HG03196 (cell line): Measurements from ENCODE around the gene TNFSF13B.
"Not testable (repeated sequence)": the region's sequence is repeated elsewhere in the genome, so short reads cannot be mapped to it uniquely, and the experiment has no call there.

Experiments used
- ATAC-seq: cut with Tn5 transposase; IDR thresholded peaks from one replicate; pipeline ENCODE4 v1.9.1; 2021; ENCODE audit not compliant: unreplicated experiment

Gene TNFSF13B

GRCh38 chr13:108269601-108270328 is at the start of gene TNFSF13B:
Gene TNFSF13B, plus strand, starts transcription at chr13:108269718. Its CDS starts 178 bp downstream, at chr13:108269896.
- ATAC-seq, result peak; percentile 68

DNA sequence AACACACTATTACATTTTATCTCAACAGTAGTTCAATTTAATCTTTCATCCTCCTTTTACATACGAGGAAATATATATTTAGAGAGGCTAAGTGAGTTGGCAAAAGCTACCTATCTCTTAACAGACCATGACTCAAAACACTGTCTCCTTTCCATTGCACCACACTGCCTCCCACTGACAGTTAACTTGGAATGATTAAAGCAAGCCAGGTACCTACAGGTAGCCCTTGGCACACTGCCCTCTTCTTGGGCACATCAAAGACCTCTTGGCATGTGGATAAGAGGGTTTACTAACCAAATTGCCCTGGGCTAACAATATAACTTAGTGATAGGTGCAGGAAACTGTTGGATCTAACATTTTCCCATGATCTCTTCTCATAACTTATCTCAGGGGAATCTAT is 49.5 kb upstream of the TNFSF13B start:
- ATAC-seq, result no peak

DNA sequence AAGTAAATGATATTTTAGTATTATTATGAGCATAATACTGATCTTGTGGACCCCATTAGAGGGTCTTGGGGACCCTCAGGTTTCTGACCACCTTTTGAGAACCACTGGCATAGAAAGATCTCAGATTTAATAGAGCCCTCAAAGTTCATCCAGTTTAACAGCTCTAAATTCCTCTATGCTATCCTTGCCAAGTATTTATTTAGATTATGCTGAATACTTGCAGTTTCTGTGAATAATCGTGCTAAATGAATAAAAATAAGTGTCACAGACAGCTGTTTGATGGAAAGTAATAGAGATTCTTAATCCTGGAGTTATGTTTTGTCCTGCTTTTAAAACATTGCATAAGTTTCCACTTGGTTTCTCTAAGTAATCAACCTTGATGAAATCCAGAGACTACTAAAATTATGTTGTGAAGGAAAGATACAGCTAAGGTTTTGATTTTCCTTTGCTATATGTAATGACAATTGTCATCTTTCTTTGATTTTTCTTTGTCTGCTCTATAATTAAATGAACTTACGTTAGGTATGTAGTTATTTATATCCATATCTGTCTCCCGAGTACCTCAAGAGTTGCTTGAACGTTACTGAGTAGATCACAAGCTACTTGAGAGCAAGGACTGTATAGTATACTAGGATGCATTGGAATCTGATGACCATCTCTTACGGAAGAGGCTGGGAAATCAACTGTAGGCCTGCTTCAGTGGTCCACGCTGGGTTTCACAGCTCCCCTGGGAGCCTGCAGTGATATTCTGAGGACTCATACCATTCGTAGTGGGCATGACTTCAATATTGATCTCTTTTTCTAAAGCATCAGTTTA is 45.6 kb upstream of the TNFSF13B start:
- ATAC-seq, result no peak

DNA sequence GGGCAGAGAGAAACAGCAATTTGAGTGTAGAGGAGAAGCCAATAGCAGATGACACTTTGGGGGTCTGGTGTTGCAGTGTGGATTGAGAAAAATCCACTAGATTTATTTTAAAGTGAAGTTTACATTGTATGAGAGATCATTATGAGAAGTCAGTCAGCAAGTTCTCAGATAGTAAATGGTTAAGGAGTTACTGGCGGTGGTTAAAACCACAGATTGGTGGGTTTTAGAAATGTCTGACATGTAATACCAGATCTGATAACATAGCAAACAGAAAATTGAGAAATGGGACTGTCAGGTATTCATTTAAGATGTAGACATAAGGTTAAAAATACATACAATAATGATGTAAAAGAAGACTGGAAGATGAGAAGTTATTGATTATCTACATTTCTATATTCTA is 44.1 kb upstream of the TNFSF13B start:
- ATAC-seq, result peak; percentile 47

DNA sequence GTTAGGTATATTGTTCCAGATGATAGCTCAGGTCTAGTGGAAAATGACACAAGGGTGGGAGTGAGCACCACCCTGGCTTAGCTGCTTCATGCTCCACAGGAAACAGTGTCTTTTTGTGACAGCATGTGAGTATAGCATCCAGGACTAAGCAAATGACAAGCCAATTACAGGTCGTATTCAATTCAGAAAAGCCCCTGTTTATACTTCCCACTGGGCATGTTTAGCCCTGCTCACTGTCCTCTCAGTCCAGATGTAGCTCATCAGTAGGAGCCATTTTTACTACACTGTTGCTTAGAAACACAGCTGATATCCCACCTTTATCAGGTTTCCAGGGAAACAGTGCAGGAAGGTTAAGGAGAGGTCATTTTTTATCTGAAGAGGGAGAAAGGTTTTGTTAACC is 43.3 kb upstream of the TNFSF13B start:
- ATAC-seq, result no peak

DNA sequence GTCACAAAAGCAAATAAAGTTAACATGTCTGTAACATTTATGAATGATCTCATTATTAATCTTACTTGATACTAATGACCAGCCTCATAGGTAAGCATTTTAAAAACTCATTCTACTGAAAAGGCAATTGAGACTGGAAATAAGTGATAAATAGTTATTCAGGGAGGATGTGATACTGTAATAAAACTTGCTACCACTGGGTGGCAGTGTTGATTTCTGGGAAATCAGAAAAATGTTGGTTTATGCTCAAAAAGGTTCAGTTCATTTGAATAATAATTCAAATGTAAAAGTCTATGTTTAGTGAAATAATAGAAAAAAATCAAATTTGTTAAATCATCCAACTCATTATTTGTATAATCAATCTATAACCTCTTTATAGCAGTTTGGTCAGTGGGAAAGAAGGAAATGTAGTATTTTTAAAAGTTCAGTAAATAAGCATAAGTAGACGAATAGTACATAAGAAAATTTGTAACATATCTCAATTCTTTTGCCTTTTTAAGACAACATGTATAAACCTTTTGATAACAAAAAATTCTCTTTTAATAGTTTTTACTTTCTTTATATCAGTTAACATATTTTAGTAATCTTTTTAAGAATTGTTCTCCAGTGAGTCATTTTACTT is 41.8 kb upstream of the TNFSF13B start:
- ATAC-seq, result no peak

- no peak for ATAC-seq
Observed at GRCh38 chr13:108230377-108230776, 39.1 kb upstream of the TNFSF13B start.

GRCh38 chr13:108249150-108249549 is 20.4 kb upstream of the TNFSF13B start:
- ATAC-seq, result no peak

DNA sequence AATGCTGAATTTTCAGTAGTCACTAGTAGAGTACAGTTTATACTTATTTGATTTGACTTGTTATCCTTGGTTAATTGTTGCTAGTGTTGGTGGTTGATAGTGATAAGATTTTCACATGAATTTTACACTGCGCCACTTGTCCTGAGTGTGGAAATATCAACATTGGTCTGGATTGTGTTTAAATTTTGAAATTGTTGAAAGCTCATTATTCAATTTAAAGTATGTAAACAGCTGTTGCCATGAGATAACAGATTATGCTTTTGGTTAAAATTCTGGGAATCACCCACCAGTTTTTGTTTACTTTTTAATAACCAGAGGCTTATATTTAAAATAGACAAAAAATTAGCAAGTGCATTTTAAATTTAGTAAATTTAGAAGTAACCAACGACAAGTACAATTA is 12.3 kb upstream of the TNFSF13B start:
- ATAC-seq, result no peak

DNA sequence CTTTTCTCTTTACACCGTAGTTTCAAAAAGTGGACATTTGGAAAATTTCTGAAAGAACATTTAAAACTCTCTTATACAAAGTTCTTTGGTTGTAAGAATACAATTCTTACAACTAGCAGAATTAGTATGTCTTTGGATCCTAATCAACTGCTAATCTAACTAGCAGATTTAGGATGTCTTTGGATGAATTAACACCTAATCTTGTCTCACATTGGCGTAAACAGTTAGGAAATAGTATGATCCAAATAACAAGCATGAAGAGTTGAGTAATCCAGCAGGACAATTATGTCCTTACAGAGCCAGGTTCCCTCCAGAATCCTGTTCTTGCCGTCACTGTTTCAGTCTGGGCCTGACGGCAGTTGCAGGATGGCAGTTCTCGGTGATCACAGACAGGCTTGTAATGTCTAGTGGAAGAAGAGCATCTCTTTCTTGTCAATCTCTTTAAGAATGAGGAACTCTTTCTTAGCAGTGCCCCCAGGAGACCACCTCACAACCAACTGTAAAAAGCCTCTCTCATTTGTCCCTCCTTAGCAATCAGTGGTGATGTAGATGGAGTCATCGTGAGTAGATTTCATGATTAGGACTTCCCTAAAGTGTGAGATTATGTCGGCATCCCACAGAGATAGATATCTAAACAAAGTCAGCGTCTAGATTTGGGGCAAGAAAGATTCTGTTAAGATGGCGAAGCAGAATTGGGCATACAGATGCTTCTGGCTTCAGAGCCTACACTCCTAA is 5.7 kb upstream of the TNFSF13B start:
- no peak for ATAC-seq

- ATAC-seq, result no peak
Observed at GRCh38 chr13:108266321-108266990, 3.1 kb upstream of the TNFSF13B start.

DNA sequence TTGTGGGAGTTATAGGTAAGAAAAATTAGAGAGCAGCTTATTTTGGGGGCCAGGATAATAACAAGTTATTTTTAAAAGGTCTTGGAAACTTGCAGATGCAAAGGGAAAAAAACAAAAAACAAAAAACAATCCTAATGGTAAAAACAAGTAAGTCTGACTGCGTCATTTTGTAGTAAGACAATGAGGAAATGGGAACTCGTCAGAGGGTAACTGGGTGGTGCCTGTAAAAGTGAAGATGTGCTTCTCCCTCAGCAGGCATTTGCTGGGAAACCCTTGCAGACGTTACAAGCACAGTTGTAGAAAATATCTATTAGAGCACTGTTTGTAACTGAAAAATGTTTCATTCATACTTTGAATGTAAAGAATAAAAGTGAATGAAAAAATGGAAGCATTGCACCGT is 2.2 kb upstream of the TNFSF13B start:
- no peak for ATAC-seq

DNA sequence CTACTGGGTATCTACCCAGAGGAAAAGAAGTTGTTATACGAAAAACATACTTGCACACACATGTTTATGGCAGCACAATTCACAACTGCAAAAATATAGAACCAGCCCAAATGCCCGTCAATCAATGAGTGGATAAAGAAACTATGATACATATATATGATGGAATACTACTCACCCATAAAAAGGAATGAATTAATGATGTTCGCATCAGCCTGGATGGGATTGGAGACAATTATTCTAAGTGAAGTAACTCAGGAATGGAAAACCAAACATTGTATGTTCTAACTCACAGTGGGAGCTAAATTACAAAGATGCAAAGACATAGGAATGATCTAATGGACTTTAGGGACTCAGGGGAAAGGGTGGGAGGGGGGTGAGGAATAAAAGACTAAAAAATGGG is 1.7 kb upstream of the TNFSF13B start:
- not testable (repeated sequence) for ATAC-seq

DNA sequence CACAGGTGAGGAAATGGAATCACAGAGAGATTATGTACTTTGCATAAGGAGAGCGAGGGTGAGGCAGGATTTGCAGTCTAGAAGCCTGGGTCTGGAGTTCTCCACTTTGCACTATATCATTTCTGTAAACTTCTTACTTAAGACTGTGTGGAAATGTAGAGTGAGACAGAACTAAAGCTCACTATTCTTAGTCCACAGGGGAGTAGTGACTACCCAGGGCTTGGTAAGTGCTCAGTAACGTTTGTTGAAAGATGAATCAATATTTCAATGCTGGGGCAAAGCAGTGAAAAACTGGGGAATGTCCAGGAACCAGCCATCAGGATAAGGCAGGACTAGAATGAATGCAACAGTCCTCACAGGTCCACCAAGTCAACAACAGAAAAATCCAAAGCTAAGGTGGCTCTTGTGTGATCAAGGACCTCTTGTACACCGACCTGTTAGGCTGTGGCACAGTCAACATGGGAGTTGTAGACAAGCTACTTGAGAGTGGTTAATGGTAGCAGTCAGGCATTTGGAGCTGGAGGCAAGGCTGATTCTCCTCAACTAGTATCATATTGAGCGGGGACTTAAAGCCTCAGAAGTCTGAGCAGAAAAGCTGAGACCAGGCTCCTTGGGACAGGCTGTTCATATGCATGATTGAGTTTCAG is 929 bp upstream of the TNFSF13B start:
- ATAC-seq, result no peak

DNA sequence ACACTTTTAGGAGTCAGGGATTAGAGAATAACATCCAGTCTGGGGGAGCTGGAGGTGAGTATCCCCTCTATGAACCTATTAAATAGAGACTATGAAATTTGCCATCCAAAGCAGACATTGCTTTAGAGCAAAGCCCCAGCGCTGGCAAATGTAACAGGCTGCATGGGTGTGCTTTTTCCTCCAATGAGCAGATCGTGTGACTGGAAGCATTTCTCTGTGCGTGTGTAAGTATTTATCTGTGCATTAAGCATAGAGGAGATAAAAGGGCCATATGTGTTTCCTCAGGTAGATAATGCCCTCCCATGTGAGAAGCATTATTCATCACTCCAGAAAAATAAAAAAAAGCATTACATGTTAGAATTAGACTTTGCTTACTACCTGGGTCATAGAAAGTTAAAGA is 924 bp downstream of the TNFSF13B start:
- peak; percentile 15 for ATAC-seq

DNA sequence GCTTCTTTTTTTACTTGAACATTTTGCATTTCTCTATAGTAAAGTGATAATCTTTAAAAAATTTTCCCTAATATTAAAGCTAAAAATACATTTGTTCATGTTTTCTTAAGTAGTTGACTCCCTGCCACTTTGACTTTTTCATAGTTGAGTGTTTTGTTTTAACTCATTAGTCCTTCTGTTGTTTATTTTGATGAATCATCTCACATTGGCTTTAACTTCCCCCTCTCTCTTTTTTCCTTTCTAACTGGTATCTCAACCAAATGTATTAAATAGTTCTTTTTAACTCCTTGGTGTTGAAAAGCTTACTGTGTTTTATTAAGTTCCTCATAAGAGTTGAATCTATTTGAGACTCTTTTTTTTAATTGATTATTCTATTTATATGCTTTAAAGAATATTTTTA is 2.8 kb downstream of the TNFSF13B start:
- ATAC-seq, result no peak

DNA sequence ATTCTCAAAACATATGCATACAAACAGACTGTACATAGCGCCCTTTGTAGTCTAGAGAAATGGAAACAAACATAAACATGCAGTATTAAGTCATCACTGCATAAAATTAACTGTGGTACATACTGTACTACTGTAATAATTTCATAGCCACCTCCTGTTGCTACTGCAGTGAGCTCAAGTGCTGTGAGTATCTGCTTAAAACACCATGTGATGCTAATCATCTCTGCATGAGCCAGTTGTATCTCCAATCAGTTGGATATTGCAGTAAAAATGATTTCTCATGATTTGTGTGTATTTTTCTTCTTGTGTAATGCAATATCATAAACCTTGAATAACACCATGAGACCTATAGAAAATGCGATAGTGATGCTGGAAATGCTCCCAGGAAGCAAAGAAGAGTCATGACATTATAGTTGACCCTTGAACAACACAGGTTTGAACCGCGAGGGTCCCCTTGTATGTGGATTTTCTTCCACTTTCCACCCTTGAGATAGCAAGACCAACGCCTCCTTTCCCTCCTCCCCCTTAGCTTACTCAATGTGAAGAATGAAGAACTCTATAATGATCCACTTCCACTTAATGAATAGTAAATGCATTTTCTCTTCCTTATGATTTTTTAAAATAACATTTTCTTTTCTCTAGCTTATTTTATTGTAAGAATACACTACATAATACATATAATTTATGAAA is 4.1 kb downstream of the TNFSF13B start:
- no peak for ATAC-seq

- no peak for ATAC-seq
Observed at GRCh38 chr13:108274718-108275117, 5.2 kb downstream of the TNFSF13B start.

DNA sequence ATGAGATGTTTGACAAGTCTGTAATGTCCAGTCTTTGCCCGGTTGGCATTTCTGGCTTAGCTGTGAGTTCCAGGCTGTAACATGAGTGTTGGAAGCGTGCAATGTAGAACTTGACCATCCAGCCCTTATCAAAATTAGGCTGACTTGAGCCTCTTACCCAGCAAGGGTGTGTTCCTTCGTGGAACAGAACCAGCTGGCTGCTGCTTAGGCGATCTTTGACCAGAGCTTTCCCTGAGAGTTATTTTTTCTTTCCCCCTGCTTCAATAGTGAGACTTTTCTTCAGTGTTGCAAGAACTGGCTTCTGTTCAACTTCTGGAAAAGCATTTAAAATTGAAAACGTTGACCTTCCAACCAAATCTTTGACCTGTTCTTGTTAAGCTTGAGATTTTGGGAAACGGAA is 6.5 kb downstream of the TNFSF13B start:
- no peak for ATAC-seq

GRCh38 chr13:108278466-108278865 is 8.9 kb downstream of the TNFSF13B start:
- no peak for ATAC-seq
